ENCODE measurements around the gene PIGS. TPM values are rescaled to one million over a fixed set of nuclear protein-coding genes. Genes with fewer than 3 reads are reported as not detected.

The PIGS gene
- total RNA-seq, 1 donor from 2014 or later: 15.2 TPM

DNA sequence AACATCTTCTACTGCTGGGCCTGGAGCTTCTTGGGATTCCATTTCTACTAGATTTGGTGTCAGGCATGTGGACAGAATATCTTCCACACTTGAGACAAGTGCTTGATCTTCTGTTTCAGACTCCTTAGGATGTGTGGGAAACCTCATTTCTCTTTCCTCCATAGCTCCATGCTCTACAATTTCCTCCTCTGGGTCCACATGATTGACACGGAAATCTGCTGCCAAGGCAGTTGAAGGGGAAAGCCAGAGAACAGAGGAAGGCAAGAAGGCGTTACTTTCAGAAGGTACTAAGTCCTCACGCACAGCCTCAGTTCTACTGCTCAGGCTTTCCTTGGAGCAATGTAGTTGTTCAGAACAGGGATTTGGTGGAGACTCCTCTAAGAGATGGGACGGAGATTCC, 20.9 kb upstream of the PIGS start:
- Mint-ChIP-seq H3K4me1 (peaks cover 1% of the 10 kb centered on the region), H3K27me3 (ENCODE audit: insufficient read depth, low read depth) (no peaks in the 10 kb centered on the region), H3K9me3 (no peaks in the 10 kb centered on the region), H3K36me3 (peaks cover 33% of the 10 kb centered on the region), H3K4me3 (peak overlapping the region; percentile 48), H3K27ac (no peak overlapping the region)
- Histone ChIP-seq H3K9me3 (ENCODE audit: low read depth) (no peaks in the 10 kb centered on the region), H2AFZ (replicated peaks) (no peak overlapping the region), H3K36me3 (peaks cover 30% of the 10 kb centered on the region), H3F3A (ENCODE audit: low read depth) (no peaks in the 10 kb centered on the region), H3K9ac (no peak overlapping the region), H3K4me2 (no peak overlapping the region), H3K79me2 (ENCODE audit: low read depth) (peaks cover 74% of the 10 kb centered on the region), H4K20me1 (ENCODE audit: low read depth) (peaks cover 58% of the 10 kb centered on the region), H3K4me3 (no peak overlapping the region), H3K27ac (no peak overlapping the region), H3K27me3 (no peaks in the 10 kb centered on the region), H3K4me1 (no peaks in the 10 kb centered on the region)
- TF ChIP-seq EZH2phosphoT487 (IDR thresholded peaks at IDR 0.05) (no peak), EZH2 (IDR thresholded peaks at IDR 0.05) (no peak)
- TF ChIP-seq, protein P1, sequence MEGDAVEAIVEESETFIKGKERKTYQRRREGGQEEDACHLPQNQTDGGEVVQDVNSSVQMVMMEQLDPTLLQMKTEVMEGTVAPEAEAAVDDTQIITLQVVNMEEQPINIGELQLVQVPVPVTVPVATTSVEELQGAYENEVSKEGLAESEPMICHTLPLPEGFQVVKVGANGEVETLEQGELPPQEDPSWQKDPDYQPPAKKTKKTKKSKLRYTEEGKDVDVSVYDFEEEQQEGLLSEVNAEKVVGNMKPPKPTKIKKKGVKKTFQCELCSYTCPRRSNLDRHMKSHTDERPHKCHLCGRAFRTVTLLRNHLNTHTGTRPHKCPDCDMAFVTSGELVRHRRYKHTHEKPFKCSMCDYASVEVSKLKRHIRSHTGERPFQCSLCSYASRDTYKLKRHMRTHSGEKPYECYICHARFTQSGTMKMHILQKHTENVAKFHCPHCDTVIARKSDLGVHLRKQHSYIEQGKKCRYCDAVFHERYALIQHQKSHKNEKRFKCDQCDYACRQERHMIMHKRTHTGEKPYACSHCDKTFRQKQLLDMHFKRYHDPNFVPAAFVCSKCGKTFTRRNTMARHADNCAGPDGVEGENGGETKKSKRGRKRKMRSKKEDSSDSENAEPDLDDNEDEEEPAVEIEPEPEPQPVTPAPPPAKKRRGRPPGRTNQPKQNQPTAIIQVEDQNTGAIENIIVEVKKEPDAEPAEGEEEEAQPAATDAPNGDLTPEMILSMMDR (IDR thresholded peaks at IDR 0.05): no peak
- DNase-seq (ENCODE audit: low spot score): no peak

DNA sequence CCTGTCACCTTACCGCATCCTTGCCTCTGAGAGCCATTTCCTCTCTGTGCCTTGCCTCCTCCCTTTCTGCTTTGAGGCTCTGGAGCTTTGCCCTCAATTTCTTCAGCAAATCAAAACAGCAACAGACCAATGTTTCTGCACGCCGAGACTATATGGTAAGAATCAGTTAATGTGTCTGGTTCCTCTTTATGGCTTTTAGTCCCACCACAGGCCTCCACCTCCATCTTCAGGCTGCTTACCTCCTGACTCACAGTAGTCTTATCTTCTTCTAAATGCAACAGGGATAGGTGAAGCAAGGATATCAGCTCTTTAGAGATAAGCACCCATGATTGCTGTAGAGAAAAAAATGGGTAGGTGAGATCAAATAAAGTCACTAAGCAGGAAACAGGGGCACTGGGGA, 14.5 kb upstream of the PIGS start:
- no peak overlapping the region for H3K4me3 Mint-ChIP-seq
- Histone ChIP-seq H3K4me3 (no peak overlapping the region), H3K4me2 (no peak overlapping the region), H3K4me1 (no peaks in the 10 kb centered on the region), H3K9ac (no peak overlapping the region), H4K20me1 (ENCODE audit: low read depth) (peaks cover 28% of the 10 kb centered on the region), H3K27ac (no peak overlapping the region), H3K36me3 (peaks cover 29% of the 10 kb centered on the region), H3F3A (ENCODE audit: low read depth) (peaks cover under 1% of the 10 kb centered on the region), H3K79me2 (ENCODE audit: low read depth) (peaks cover 19% of the 10 kb centered on the region), H3K9me3 (ENCODE audit: low read depth) (no peaks in the 10 kb centered on the region), H2AFZ (replicated peaks) (no peak overlapping the region), H3K27me3 (no peaks in the 10 kb centered on the region)
- no peaks in the 10 kb centered on the region for H3K4me1 Mint-ChIP-seq
- TF ChIP-seq EZH2 (IDR thresholded peaks at IDR 0.05) (no peak), EZH2phosphoT487 (IDR thresholded peaks at IDR 0.05) (no peak)
- TF ChIP-seq, protein P1 (IDR thresholded peaks at IDR 0.05): no peak
- no peak overlapping the region for H3K27ac Mint-ChIP-seq
- no peak for DNase-seq (ENCODE audit: low spot score)
- H3K36me3 Mint-ChIP-seq: peaks cover 24% of the 10 kb centered on the region
- H3K27me3 Mint-ChIP-seq (ENCODE audit: insufficient read depth, low read depth): no peaks in the 10 kb centered on the region
- no peaks in the 10 kb centered on the region for H3K9me3 Mint-ChIP-seq

DNA sequence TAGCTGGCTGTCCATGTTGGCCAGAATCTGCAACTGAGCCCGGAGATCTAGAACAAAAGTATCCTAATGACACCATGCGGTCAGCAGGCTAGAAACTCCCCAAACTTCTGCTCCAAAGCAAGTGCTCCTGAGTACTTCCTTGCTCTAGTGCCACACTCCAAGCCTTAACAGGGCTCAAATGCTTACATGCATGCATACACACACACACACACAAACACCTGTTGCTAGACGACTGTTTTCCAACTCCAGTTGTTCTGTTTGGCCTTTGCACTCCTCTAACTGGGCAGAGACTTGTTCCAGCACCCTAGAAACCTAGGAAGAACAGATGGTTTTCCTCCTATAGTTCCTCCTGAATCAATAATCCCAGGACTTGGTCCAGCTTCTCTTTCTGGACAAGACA, 13.1 kb upstream of the PIGS start:
- Histone ChIP-seq H2AFZ (replicated peaks) (no peak overlapping the region), H3K4me2 (no peak overlapping the region), H4K20me1 (ENCODE audit: low read depth) (peaks cover 17% of the 10 kb centered on the region), H3K27ac (no peak overlapping the region), H3K9me3 (ENCODE audit: low read depth) (no peaks in the 10 kb centered on the region), H3F3A (ENCODE audit: low read depth) (peaks cover 8% of the 10 kb centered on the region), H3K79me2 (ENCODE audit: low read depth) (peaks cover 9% of the 10 kb centered on the region), H3K27me3 (no peaks in the 10 kb centered on the region), H3K4me1 (no peaks in the 10 kb centered on the region), H3K36me3 (peaks cover 22% of the 10 kb centered on the region), H3K4me3 (no peak overlapping the region), H3K9ac (no peak overlapping the region)
- H3K4me1 Mint-ChIP-seq: no peaks in the 10 kb centered on the region
- peaks cover 35% of the 10 kb centered on the region for H3K36me3 Mint-ChIP-seq
- no peak overlapping the region for H3K4me3 Mint-ChIP-seq
- no peak for DNase-seq (ENCODE audit: low spot score)
- no peaks in the 10 kb centered on the region for H3K27me3 Mint-ChIP-seq (ENCODE audit: insufficient read depth, low read depth)
- no peak overlapping the region for H3K27ac Mint-ChIP-seq
- H3K9me3 Mint-ChIP-seq: no peaks in the 10 kb centered on the region
- TF ChIP-seq EZH2 (IDR thresholded peaks at IDR 0.05) (no peak), EZH2phosphoT487 (IDR thresholded peaks at IDR 0.05) (no peak)
- TF ChIP-seq, protein P1 (IDR thresholded peaks at IDR 0.05): no peak
